B cell (primary cell): Measurements from ENCODE around the gene TACR2. TPM values are rescaled to one million over a fixed set of nuclear protein-coding genes. Genes with fewer than 3 reads are reported as not detected.

Experiments used
- ATAC-seq: fragments of 200-7000 bp; cut with Tn5 transposase; one replicate; pipeline ENCODE4 v1.10.0; 2021; ENCODE audit warnings: low read depth, mild to moderate bottlenecking, moderate number of reproducible peaks, moderate library complexity
- CTCF ChIA-PET: fragments of 350-600 bp; sonication (Branson Sonifier 250); formaldehyde crosslinking; loops from one replicate; lab custom pipeline; 2021; ENCODE audit warnings: antibody characterized with exemption, inconsistent platforms; lab: Charles Lee
- POLR2A ChIA-PET: fragments of 350-600 bp; sonication (Branson Sonifier 250); formaldehyde crosslinking; loops from one replicate; lab custom pipeline; 2021; ENCODE audit warnings: antibody characterized with exemption; lab: Charles Lee
- DNase-seq: peaks from one replicate; pipeline ENCODE4 v3.0.0; 2013
- H2AFZ ChIP-seq: 2 replicates; pipeline ENCODE4 v1.6.1; 2012; ENCODE audit warnings: mild to moderate bottlenecking, low read depth, low read length; ENCODE audit not compliant: insufficient read depth, poor library complexity, severe bottlenecking
- H3K27ac ChIP-seq, 2 donors: 1 replicate in 1 of 2; 2 replicates in 1 of 2; pipeline ENCODE4 v1.5.1; 2012 to 2013; ENCODE audit warnings: low read length in 2 of 2, mild to moderate bottlenecking in 2 of 2, moderate library complexity in 1 of 2
- H3K27me3 ChIP-seq, 4 experiments: fragments of 200-600 bp in 1 of 4; sonication (generic) in 1 of 4; replicated peaks in 1 of 4; 1 replicate in 2 of 4; 2 replicates in 2 of 4; pipeline versions ENCODE4 v1.6.1 to v1.7.0; 2013 to 2016; ENCODE audit warnings: low read length in 3 of 4, mild to moderate bottlenecking in 2 of 4, mixed read lengths in 1 of 4, moderate library complexity in 1 of 4; ENCODE audit not compliant: insufficient read depth in 4 of 4, control insufficient read depth in 3 of 4; ENCODE audit errors: control extremely low read depth in 1 of 4
- H3K36me3 ChIP-seq, 2 experiments: replicated peaks in 1 of 2; 1 replicate in 1 of 2; 2 replicates in 1 of 2; pipeline versions ENCODE4 v1.6.1 to v1.7.1; 2013; ENCODE audit warnings: low read length in 1 of 2; ENCODE audit not compliant: insufficient read depth in 2 of 2, control insufficient read depth in 1 of 2; ENCODE audit errors: control extremely low read depth in 1 of 2, extremely low read depth in 1 of 2
- H3K4me1 ChIP-seq, 2 donors: fragments of 200-600 bp in 1 of 2; sonication (generic) in 1 of 2; 1 replicate in 1 of 2; 2 replicates in 1 of 2; pipeline versions ENCODE4 v1.5.1 to v1.6.1; 2013 to 2017; ENCODE audit warnings: low read length in 2 of 2; ENCODE audit not compliant: control insufficient read depth in 2 of 2, insufficient read depth in 2 of 2
- H3K4me2 ChIP-seq: replicated peaks from 2 replicates; pipeline ENCODE3; 2012; ENCODE audit warnings: mild to moderate bottlenecking, low read depth, low read length; ENCODE audit not compliant: poor library complexity, severe bottlenecking
- H3K4me3 ChIP-seq, 5 experiments: fragments of 200-600 bp in 1 of 5; sonication (generic) in 1 of 5; 1 replicate in 3 of 5; 2 replicates in 2 of 5; pipeline versions ENCODE4 v1.5.1 to v1.7.0; 2011 to 2016; ENCODE audit warnings: low read length in 4 of 5, mild to moderate bottlenecking in 4 of 5, low read depth in 2 of 5, control low read depth in 1 of 5, moderate library complexity in 1 of 5; ENCODE audit not compliant: insufficient read depth in 1 of 5; ENCODE audit errors: control extremely low read depth in 1 of 5, extremely low read depth in 1 of 5
- H3K79me2 ChIP-seq: fragments of 200-600 bp; sonication (generic); one replicate; pipeline ENCODE4 v1.6.0; 2016; ENCODE audit warnings: low read length; ENCODE audit not compliant: control insufficient read depth, insufficient read depth
- H3K9ac ChIP-seq: fragments of 200-600 bp; sonication (generic); 2 replicates; pipeline ENCODE4 v1.6.1; 2017; ENCODE audit warnings: mild to moderate bottlenecking, low read length, moderate library complexity
- H3K9me3 ChIP-seq, 3 donors: one replicate each; pipeline versions ENCODE4 v1.6.1 to v1.7.1; 2013; ENCODE audit warnings: low read length in 2 of 3; ENCODE audit not compliant: control insufficient read depth in 2 of 3, insufficient read depth in 1 of 3; ENCODE audit errors: control extremely low read depth in 1 of 3
- H4K20me1 ChIP-seq: 2 replicates; pipeline ENCODE4 v1.6.0; 2012; ENCODE audit warnings: mild to moderate bottlenecking, low read length; ENCODE audit not compliant: insufficient read depth, control insufficient read depth, poor library complexity, severe bottlenecking
- H3K27ac Mint-ChIP-seq: one replicate; pipeline ENCODE4 v1.8.0; 2021; ENCODE audit warnings: mixed read lengths
- H3K27me3 Mint-ChIP-seq: one replicate; pipeline ENCODE4 v1.8.0; 2021; ENCODE audit warnings: mixed read lengths
- H3K4me1 Mint-ChIP-seq: one replicate; pipeline ENCODE4 v1.8.0; 2021; ENCODE audit warnings: mixed read lengths
- H3K4me3 Mint-ChIP-seq: one replicate; pipeline ENCODE4 v1.8.0; 2021; ENCODE audit warnings: mixed read lengths
- H3K9me3 Mint-ChIP-seq: one replicate; pipeline ENCODE4 v1.8.0; 2022; ENCODE audit warnings: mixed read lengths; ENCODE audit not compliant: insufficient read depth
- EZH2 ChIP-seq: IDR thresholded peaks from 2 replicates; pipeline ENCODE4 v1.6.1; 2012; ENCODE audit warnings: borderline replicate concordance, low read depth, mild to moderate bottlenecking, moderate library complexity, low read length; ENCODE audit not compliant: insufficient read depth, poor library complexity, severe bottlenecking
- WGBS: methylation state at CpG from one replicate; pipeline ENCODE4 v1.1.5; 2013; ENCODE audit warnings: missing lambda C conversion rate; ENCODE audit not compliant: insufficient coverage; 5-methylcytosine and 5-hydroxymethylcytosine counted together
- intact Hi-C: fragments of 100-400 bp; cut with micrococcal nuclease; formaldehyde crosslinking; loops from one replicate; pipeline ENCODE4 v1.10.0; 2022
- polyA plus RNA-seq: library from polyadenylated mRNA; depleted of rRNA; stranded (reverse); fragments of >200 nt; gene quantifications from 2 replicates; pipeline ENCODE4 v1.2.3, GENCODE V29; 2012
- total RNA-seq, 2 donors: library from RNA; stranded (reverse); fragments of 120-200 nt in 1 of 2; gene quantifications; 1 replicate in 1 of 2; 2 replicates in 1 of 2; pipeline versions ENCODE4 v1.2.3 to v1.2.4, GENCODE V29; 2013 to 2022
- TF ChIP-seq, protein P1 (sequence below): fragments of 200-600 bp; IDR thresholded peaks from one replicate; pipeline ENCODE4 v1.8.0; 2022; ENCODE audit warnings: antibody characterized with exemption, mild to moderate bottlenecking

TACR2 gene
- total and polyA plus RNA-seq, 2 donors (not counting 1 experiment from before 2014, with no cell fraction given): 0.18 TPM; not detected in 1

DNA sequence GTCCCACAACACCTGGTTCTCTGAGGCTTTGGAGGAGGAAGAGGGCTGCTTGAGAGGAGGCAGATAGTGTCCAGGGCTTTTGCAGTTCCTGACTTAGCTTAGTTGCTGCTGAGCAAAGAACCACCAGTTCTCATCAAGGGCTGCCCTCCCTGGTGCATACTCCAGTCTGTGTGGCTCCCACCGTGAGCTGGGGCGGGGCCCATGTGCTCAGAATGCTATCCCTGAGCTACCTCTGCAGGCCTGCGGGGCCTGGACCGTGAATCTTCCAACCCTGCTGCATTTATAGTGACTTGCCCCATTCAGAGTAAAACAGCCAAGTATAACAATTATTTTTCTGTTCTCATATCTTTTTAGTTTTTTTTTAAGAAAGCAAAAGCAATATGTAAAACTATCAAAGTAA is 49.2 kb downstream of the TACR2 start:
- H3K27ac Mint-ChIP-seq: no peak overlapping the region
- no peak overlapping the region for H2AFZ ChIP-seq
- no peak overlapping the region for H3K27ac ChIP-seq
- ATAC-seq (no peak), DNase-seq (no peak)
- peaks cover 5% of the 10 kb centered on the region for H4K20me1 ChIP-seq
- H3K4me3 Mint-ChIP-seq: no peak overlapping the region
- intact Hi-C loops: no loop called here
- no peaks in the 10 kb centered on the region for H3K27me3 ChIP-seq
- H3K36me3 ChIP-seq: peaks cover 8 to 82% of the 10 kb centered on the region in 2 experiments
- H3K4me2 ChIP-seq: no peak overlapping the region
- WGBS: 100% methylated on average over 4 of the region's 4 CpGs
- TF ChIP-seq, protein P1, sequence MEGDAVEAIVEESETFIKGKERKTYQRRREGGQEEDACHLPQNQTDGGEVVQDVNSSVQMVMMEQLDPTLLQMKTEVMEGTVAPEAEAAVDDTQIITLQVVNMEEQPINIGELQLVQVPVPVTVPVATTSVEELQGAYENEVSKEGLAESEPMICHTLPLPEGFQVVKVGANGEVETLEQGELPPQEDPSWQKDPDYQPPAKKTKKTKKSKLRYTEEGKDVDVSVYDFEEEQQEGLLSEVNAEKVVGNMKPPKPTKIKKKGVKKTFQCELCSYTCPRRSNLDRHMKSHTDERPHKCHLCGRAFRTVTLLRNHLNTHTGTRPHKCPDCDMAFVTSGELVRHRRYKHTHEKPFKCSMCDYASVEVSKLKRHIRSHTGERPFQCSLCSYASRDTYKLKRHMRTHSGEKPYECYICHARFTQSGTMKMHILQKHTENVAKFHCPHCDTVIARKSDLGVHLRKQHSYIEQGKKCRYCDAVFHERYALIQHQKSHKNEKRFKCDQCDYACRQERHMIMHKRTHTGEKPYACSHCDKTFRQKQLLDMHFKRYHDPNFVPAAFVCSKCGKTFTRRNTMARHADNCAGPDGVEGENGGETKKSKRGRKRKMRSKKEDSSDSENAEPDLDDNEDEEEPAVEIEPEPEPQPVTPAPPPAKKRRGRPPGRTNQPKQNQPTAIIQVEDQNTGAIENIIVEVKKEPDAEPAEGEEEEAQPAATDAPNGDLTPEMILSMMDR: no peak
- H3K4me1 Mint-ChIP-seq: no peaks in the 10 kb centered on the region
- H3K9me3 ChIP-seq: no peaks in the 10 kb centered on the region
- ChIA-PET POLR2A (no interaction called here), CTCF (no interaction called here)
- no peaks in the 10 kb centered on the region for H3K9me3 Mint-ChIP-seq
- H3K27me3 Mint-ChIP-seq: no peaks in the 10 kb centered on the region
- peaks cover 9% of the 10 kb centered on the region for H3K79me2 ChIP-seq
- H3K4me1 ChIP-seq: no peaks in the 10 kb centered on the region
- no peak overlapping the region for H3K4me3 ChIP-seq
- H3K9ac ChIP-seq: no peak overlapping the region

DNA sequence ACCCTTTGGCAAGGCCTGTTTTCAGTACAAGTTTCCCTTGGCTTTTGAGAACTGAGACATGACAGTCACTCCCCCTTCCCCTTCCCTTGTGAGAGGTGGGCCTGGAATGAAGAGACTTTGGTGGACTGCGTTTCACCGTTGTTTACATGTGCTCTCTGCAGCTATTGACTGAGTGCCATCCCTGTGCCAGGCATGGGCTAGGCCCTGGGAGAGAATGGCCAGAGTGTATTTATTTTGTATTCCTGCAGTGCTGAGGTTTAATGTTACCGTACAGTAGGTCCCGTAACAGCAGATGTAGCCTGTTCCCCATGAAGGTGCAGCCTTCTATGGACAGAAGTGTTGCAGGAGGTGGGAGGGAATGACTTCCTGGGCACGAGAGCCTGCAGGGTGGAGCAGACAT is 50.0 kb downstream of the TACR2 start:
- POLR2A ChIA-PET: no interaction called here
- DNase-seq (no peak), ATAC-seq (no peak)
- intact Hi-C loops: no loop called here
- CTCF ChIA-PET: no interaction called here
- no peak for TF ChIP-seq EZH2
- TF ChIP-seq, protein P1: no peak
- H3K9me3 Mint-ChIP-seq: no peaks in the 10 kb centered on the region
- H3K27ac Mint-ChIP-seq: no peak overlapping the region
- H3K4me1 Mint-ChIP-seq: no peaks in the 10 kb centered on the region
- H3K27me3 Mint-ChIP-seq: no peaks in the 10 kb centered on the region
- no peak overlapping the region for H3K4me2 ChIP-seq
- no peak overlapping the region for H2AFZ ChIP-seq
- no peaks in the 10 kb centered on the region for H3K9me3 ChIP-seq
- H3K27me3 ChIP-seq: no peaks in the 10 kb centered on the region
- peaks cover 9% of the 10 kb centered on the region for H3K79me2 ChIP-seq
- peaks cover 5% of the 10 kb centered on the region for H4K20me1 ChIP-seq
- H3K4me3 ChIP-seq: no peak overlapping the region
- H3K9ac ChIP-seq: no peak overlapping the region
- no peak overlapping the region for H3K4me3 Mint-ChIP-seq
- H3K27ac ChIP-seq: no peak overlapping the region
- 97% methylated on average over 4 of the region's 5 CpGs for WGBS
- H3K4me1 ChIP-seq: no peaks in the 10 kb centered on the region
- H3K36me3 ChIP-seq: peaks cover 8 to 83% of the 10 kb centered on the region in 2 experiments
